ENCODE results near the gene ASB18. TPM values are rescaled to one million over a fixed set of nuclear protein-coding genes. Genes with fewer than 3 reads are reported as not detected.
A peak's percentile ranks its signal among the peaks of the same experiment; 100 is the strongest.

ASB18 gene
- total and polyA plus RNA-seq, 5 donors: 1.1 to 5.3 (median 2.5) TPM

DNA sequence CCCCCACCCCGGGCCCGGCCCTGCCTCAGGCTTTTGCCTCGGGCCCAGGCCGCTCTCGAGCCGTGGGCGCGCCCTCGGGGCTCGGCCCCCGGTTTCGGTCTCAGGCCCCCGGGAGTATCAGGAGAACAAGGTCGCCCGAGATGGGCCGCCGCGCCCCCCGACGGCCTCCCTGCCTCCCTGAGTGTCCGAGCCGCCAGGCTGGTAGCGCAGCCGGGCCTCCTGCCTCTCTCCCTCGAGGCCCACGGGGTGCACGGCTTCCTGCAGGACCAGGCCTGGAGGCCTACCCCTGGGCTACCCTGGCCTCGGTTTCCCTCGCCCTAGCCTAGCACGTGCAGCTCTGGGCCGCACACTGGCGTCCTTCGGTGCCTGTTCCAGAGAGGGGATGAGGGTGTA is 104.4 kb downstream of the ASB18 start:
- no peaks in the 10 kb centered on the region for H3K9me3 ChIP-seq (ENCODE audit: control insufficient read depth, low read length)
- 11% methylated on average over 33 of the region's 33 CpGs for WGBS
- H3K4me3 ChIP-seq (ENCODE audit: low read length): no peak overlapping the region
- ATAC-seq (no peak), DNase-seq (peak in 1 of 3 donors; percentile 55)
- H3K27ac ChIP-seq (ENCODE audit: low read length): no peak overlapping the region
- intact Hi-C loops (cut with DNase I): no loop called here
- no peaks in the 10 kb centered on the region for H3K27me3 ChIP-seq (ENCODE audit: control insufficient read depth, insufficient read depth)
- no peaks in the 10 kb centered on the region for H3K4me1 ChIP-seq (ENCODE audit: control insufficient read depth, insufficient read depth, low read length)

DNA sequence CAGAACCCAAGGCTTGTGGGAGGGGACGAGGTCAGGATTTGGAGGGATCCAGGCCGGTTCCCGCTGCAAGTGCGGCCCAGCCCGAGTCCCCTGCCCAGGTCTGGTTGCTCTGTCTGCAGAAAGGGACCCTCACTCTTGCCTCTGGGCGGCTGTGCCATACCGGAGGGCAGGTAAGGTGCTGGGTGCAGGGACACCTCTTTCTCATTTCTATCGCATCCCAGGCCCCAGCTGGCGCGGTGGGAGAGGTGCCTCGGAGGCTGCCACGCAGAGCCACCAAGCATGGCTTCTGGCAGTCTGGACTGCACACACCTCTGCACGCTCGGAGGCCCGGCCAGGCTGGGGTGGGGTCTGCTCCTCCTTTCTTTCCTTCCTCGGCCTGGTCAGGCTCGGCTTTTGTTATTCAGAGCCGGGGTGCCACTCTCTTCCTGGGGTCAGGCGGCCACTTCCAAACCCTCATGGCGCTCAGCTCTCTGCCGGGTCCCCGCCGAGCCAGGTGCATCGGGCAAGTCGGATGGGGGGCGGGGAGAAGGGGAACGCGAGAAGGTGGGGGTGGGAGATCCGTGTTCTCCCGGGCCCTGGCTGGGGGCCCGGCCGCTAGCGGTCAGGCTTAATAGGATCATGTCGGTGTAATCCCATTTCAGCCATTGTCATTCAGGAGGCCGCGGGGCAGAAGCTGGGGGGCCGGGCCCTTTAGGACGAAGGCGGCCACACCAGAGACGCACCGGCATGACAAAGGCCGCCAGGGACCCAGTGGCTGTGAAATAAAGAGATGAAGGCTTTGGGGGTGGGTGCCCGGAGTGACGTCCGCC is 105.0 kb downstream of the ASB18 start:
- peak in 1 of 3 donors; percentile 39 for DNase-seq
- intact Hi-C loops (cut with DNase I): no loop called here
- ATAC-seq: no peak
- no peak overlapping the region for H3K27ac ChIP-seq (ENCODE audit: low read length)
- no peaks in the 10 kb centered on the region for H3K9me3 ChIP-seq (ENCODE audit: control insufficient read depth, low read length)
- no peak overlapping the region for H3K4me3 ChIP-seq (ENCODE audit: low read length)
- no peaks in the 10 kb centered on the region for H3K27me3 ChIP-seq (ENCODE audit: control insufficient read depth, insufficient read depth)
- 25% methylated on average over 45 of the region's 45 CpGs for whole genome bisulfite sequencing
- no peaks in the 10 kb centered on the region for H3K4me1 ChIP-seq (ENCODE audit: control insufficient read depth, insufficient read depth, low read length)

DNA sequence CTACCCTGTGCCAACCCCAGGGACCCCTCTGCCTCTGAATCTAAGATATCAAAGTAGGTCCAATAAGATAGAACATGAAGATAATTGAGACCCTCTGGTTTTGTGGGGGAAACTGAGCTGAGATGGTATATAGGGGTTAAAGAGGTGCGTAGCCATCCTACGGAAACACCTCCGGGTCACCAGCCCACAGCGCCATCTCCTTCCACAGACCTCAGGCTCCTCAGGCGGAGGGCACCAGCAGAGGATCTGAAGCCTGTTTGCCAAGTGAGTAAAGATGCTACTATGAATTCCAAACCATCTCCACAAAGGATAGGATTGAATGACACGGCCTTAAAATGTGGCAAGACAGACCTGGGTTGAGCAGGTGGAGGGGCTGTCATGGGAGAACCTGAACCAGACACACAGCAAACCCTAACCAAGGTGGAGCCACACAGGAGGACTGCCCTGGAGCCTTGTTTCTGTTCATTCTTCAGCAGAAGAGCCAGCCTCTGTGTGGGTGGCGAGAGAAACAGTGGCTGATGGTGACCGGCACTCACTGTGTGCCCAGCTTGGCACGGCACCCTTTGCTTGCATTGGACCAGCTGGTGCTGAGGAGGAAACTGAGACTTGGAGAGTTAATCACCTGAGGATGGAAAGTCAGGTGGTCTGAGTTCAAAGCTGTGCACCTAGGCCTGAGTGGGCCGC is 106.2 kb downstream of the ASB18 start:
- intact Hi-C loops (cut with DNase I): no loop called here
- H3K27me3 ChIP-seq (ENCODE audit: control insufficient read depth, insufficient read depth): no peaks in the 10 kb centered on the region
- no peak for ATAC-seq

DNA sequence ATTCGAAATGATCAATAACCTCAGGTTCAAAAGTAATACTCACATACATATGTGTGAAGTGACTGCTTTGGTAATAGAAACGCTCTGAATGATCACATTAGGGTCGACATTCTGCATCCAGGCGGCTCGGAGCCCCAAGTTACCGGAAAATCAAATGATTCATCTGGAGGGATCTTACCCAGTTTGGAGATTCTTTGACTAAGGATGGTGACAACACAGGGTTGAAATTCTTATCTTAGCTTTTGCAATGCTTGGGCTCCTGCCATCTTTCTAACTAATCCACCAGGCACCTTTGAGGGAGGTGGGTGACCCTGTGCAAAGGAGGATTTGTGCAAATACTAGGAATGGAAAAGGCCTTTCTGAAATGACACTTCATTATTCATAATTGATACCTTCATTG is 106.8 kb downstream of the ASB18 start:
- Histone ChIP-seq H3K9me3 (ENCODE audit: control insufficient read depth, low read length) (no peaks in the 10 kb centered on the region), H3K27ac (ENCODE audit: low read length) (no peak overlapping the region), H3K4me3 (ENCODE audit: low read length) (no peak overlapping the region), H3K4me1 (ENCODE audit: control insufficient read depth, insufficient read depth, low read length) (no peaks in the 10 kb centered on the region), H3K27me3 (ENCODE audit: control insufficient read depth, insufficient read depth) (no peaks in the 10 kb centered on the region)
- DNase-seq: no peak
- no peak for ATAC-seq
- intact Hi-C loops (cut with DNase I): no loop called here
- WGBS: 93% methylated on average over 6 of the region's 6 CpGs

More for the DNA sequence above, 106.2 kb downstream of the ASB18 start:
- Histone ChIP-seq H3K27ac (ENCODE audit: low read length) (no peak overlapping the region), H3K4me1 (ENCODE audit: control insufficient read depth, insufficient read depth, low read length) (no peaks in the 10 kb centered on the region), H3K9me3 (ENCODE audit: control insufficient read depth, low read length) (no peaks in the 10 kb centered on the region), H3K4me3 (ENCODE audit: low read length) (no peak overlapping the region)
- DNase-seq: peak in 1 of 3 donors; percentile 4
- 88% methylated on average over 10 of the region's 10 CpGs for WGBS

DNA sequence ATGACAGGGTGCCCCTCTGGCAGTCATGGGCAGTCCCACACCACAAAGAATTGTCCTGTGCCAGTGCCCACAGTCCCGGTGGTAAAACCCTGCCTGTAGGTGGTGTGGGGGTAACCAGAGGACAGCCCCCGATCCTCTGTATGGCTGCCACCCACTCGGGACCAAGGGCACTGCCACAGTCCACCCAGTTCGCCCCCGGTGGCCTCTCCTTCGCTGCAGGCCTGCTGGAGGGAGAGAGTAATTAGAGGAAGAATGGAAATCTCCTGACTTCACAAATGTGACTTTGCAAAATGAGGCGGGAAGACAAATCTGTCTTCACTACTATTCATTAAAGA is 107.4 kb downstream of the ASB18 start:
- Histone ChIP-seq H3K4me3 (ENCODE audit: low read length) (no peak overlapping the region), H3K4me1 (ENCODE audit: control insufficient read depth, insufficient read depth, low read length) (no peaks in the 10 kb centered on the region), H3K9me3 (ENCODE audit: control insufficient read depth, low read length) (no peaks in the 10 kb centered on the region), H3K27me3 (ENCODE audit: control insufficient read depth, insufficient read depth) (no peaks in the 10 kb centered on the region), H3K27ac (ENCODE audit: low read length) (no peak overlapping the region)
- intact Hi-C loops (cut with DNase I): no loop called here
- DNase-seq (peak in 1 of 3 donors; percentile 18), ATAC-seq (no peak)
- WGBS: 83% methylated on average over 7 of the region's 7 CpGs

DNA sequence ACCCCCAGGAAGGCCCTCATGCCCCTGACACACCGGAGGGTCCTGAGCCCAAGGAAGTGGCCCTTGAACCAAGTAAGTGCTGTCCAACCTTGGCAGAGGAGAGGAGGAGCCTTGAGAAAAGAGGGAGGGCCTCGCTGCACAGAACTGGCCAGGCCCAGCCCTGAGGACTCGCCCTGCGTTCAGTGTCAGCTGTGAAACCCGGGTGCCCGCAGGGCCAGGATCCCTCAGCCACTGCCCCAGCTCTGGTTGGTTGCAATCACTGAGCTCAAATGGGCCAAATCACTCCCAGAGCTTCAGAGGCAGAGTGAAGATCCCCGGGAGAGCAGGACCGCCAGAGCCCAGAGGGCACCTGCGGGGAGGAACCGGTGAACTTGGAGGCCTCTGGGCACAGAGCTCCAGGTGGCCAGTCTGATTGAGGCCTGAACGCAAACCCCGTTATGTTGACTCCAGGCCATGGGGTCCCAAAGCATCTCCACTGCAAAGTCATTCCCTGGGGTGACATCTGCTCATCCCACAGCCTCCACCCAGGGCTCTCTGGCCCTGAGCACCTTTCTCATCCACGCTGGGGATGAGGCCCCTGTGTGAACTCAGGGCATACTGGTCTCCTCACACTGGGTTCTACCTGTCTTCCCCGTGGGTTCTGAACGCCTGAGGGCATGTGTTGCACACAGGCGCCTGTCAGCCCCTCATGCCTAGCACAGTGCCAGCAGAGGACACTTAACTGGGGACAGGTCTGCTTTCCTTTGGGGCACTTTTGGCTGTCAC is 107.9 kb downstream of the ASB18 start:
- ATAC-seq (no peak), DNase-seq (peak in 1 of 3 donors; percentile 40)
- H3K9me3 ChIP-seq (ENCODE audit: control insufficient read depth, low read length): no peaks in the 10 kb centered on the region
- H3K27me3 ChIP-seq (ENCODE audit: control insufficient read depth, insufficient read depth): no peaks in the 10 kb centered on the region
- WGBS: 93% methylated on average over 16 of the region's 16 CpGs
- H3K27ac ChIP-seq (ENCODE audit: low read length): no peak overlapping the region
- H3K4me3 ChIP-seq (ENCODE audit: low read length): no peak overlapping the region
- intact Hi-C loops (cut with DNase I): no loop called here
- H3K4me1 ChIP-seq (ENCODE audit: control insufficient read depth, insufficient read depth, low read length): no peaks in the 10 kb centered on the region

DNA sequence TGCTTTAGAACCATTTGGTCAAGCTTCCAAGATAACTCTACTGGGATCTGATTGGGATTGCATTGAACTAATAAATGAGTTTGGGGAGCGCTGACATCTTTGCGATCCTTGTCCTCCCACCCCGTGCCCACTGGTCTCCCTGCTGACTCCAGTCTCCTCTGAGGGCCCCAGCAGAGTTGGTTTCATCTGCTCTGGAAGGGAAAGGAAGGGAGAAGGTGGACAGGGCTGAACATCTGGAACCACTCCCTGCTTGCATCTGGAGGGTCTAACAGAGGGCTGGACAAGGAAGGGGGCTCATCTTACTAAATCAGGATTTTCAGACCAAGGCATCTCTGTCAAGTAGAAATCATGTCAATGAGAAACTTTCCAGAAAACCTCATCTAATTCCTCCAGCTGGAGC is 108.8 kb downstream of the ASB18 start:
- no peak overlapping the region for H3K27ac ChIP-seq (ENCODE audit: low read length)
- intact Hi-C loops (cut with DNase I): no loop called here
- H3K9me3 ChIP-seq (ENCODE audit: control insufficient read depth, low read length): no peaks in the 10 kb centered on the region
- H3K4me3 ChIP-seq (ENCODE audit: low read length): no peak overlapping the region
- no peak for ATAC-seq
- H3K4me1 ChIP-seq (ENCODE audit: control insufficient read depth, insufficient read depth, low read length): no peaks in the 10 kb centered on the region
- peak in 1 of 3 donors; percentile 13 for DNase-seq
- WGBS: 84% methylated on average over 3 of the region's 3 CpGs
- H3K27me3 ChIP-seq (ENCODE audit: control insufficient read depth, insufficient read depth): no peaks in the 10 kb centered on the region

DNA sequence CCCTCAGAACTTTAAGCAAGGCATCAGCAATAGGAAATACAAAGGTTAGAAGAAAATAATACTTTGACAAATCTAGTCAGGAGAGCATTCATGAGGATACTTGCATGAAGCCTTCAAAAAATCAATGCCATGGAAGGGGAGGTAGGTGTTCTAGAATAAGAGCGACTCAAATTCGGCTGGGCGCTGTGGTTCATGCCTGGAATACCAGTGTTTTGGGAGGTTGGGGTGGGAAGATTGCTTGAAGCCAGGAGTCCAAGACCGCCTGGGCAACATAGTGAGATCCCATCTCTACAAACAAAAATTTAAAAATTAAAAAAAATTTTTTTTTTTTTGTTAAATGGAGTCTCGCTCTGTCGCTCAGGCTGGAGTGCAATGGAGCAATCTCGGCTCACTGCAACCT is 117.8 kb downstream of the ASB18 start:
- no peak for DNase-seq
- ATAC-seq: no peak
- 93% methylated on average over 7 of the region's 7 CpGs for WGBS
- H3K9me3 ChIP-seq (ENCODE audit: control insufficient read depth, low read length): no peaks in the 10 kb centered on the region
- H3K27me3 ChIP-seq (ENCODE audit: control insufficient read depth, insufficient read depth): no peaks in the 10 kb centered on the region
- no peak overlapping the region for H3K4me3 ChIP-seq (ENCODE audit: low read length)
- intact Hi-C loops (cut with DNase I): no loop called here
- no peak overlapping the region for H3K27ac ChIP-seq (ENCODE audit: low read length)
- H3K4me1 ChIP-seq (ENCODE audit: control insufficient read depth, insufficient read depth, low read length): no peaks in the 10 kb centered on the region

DNA sequence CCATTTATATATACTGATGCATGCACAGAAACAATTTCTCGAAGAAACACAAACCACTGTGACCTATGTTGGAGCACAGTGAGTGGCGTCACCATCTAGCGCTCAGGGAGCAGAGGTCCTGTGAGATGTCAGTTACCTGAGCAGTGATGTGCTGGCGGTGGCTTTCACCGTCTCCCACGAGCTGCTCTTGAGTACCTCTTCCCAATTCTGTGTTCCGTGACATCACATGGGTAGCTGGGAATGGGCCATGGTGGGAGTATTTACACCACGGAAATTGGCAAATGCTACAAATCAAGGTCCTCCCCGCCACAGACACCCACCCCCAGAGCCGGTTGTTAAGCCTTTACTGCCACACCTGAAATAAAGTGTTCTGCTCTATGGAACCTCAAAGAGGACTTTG is 120.4 kb downstream of the ASB18 start:
- 92% methylated on average over 10 of the region's 10 CpGs for WGBS
- no peak overlapping the region for H3K4me3 ChIP-seq (ENCODE audit: low read length)
- no peak overlapping the region for H3K27ac ChIP-seq (ENCODE audit: low read length)
- DNase-seq (no peak), ATAC-seq (no peak)
- H3K27me3 ChIP-seq (ENCODE audit: control insufficient read depth, insufficient read depth): no peaks in the 10 kb centered on the region
- intact Hi-C loops (cut with DNase I): no loop called here
- H3K9me3 ChIP-seq (ENCODE audit: control insufficient read depth, low read length): no peaks in the 10 kb centered on the region
- H3K4me1 ChIP-seq (ENCODE audit: control insufficient read depth, insufficient read depth, low read length): no peaks in the 10 kb centered on the region

Measured in right cardiac atrium (tissue), 5 donors.